Astrocyte of the spinal cord (primary cell): ENCODE results near the gene ZFHX3.
"Not testable (repeated sequence)": the region's sequence is repeated elsewhere in the genome, so short reads cannot be mapped to it uniquely, and the experiment has no call there.

Source experiments
- DNase-seq: peaks from one replicate; pipeline ENCODE4 v3.0.0; 2011; ENCODE audit warnings: low read depth, low spot score
- H3K4me3 ChIP-seq: 2 replicates; pipeline ENCODE4 v1.5.1; 2011; ENCODE audit warnings: low read depth, mild to moderate bottlenecking, low read length, moderate library complexity
- CTCF ChIP-seq: IDR thresholded peaks from 2 replicates; pipeline ENCODE4 v1.5.1; 2012; ENCODE audit warnings: low read depth, mild to moderate bottlenecking, low read length, inconsistent platforms
- in situ Hi-C: cut with HindIII; loops from 2 replicates; pipeline ENCODE4 v1.10.0; 2017; ENCODE audit warnings: low sequenced_read_pairs

The ZFHX3 gene

DNA sequence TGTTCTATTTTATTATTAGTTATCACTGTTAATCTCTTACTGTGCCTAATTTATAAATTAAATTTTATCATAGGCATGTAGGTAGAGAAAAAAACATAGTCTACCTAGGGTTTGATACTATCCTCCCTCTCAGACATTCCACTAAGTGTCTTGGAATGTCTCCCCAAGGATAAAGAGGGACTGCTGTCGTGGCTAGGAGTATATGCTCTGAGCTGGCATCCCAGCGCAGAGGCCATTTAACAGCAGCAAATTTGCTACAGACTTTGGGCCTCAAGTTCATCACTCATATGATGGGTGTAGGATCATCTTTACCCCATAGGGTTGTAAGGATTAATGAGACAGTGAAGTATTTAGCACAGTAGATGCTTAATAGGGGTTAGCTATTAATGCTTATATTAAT is 56.7 kb downstream of the ZFHX3 start:
- no peak for DNase-seq
- no peak overlapping the region for H3K4me3 ChIP-seq
- TF ChIP-seq CTCF = no peak
- in situ Hi-C loops = no loop called here

GRCh38 chr16:72990571-72990970 is 57.4 kb downstream of the ZFHX3 start:
- in situ Hi-C loops = no loop called here
- no peak for DNase-seq
- no peak overlapping the region for H3K4me3 ChIP-seq
- no peak for TF ChIP-seq CTCF

GRCh38 chr16:72989579-72990551 is 58.1 kb downstream of the ZFHX3 start:
- H3K4me3 ChIP-seq = peak overlapping the region; percentile 28
- DNase-seq = peak; percentile 96
- no peak for TF ChIP-seq CTCF
- in situ Hi-C loops = no loop called here

DNA sequence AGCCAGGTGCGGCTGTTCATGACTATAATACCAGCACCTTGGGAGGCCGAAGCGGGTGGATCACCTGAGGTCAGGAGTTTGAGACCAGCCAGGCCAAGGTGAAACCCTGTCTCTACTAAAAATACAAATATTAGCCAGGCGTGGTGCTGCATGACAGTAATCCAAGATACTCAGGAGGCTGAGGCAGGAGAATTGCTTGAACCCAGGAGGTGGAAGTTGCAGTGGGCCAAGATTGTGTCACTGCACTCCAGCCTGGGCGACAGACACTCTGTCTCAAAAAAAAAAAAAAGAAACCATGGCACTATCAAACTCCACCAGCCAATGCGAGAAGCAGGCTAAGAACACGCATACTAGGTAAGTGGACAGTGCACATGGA is 58.7 kb downstream of the ZFHX3 start:
- H3K4me3 ChIP-seq, in situ Hi-C loops, DNase-seq: not testable (repeated sequence)

DNA sequence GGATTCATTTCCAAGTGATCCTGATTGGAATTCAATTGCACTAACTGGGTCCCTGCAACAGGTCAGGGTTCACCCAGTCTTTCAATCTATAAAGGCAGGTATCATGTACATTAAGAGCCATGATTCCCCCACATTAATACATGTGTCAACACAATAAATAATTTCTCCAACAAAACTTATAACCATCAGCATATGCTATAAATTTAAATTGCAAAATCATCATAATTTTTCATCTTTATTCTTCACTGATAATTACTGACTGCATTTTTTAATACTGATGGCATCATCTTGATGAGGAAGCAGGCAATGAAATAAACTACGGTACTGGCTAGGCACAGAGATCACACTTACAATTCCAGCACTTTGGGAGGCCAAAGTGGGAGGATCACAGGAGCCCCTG is 59.4 kb downstream of the ZFHX3 start:
- DNase-seq = no peak
- no peak overlapping the region for H3K4me3 ChIP-seq
- in situ Hi-C loops = no loop called here
- no peak for TF ChIP-seq CTCF

- H3K4me3 ChIP-seq = no peak overlapping the region
- in situ Hi-C loops = no loop called here
- no peak for TF ChIP-seq CTCF
- no peak for DNase-seq
These were observed 60.4 kb downstream of the ZFHX3 start for GRCh38 chr16:72987480-72987901.

GRCh38 chr16:72985995-72986394 is 61.9 kb downstream of the ZFHX3 start:
- in situ Hi-C loops = no loop called here
- H3K4me3 ChIP-seq = no peak overlapping the region
- peak; percentile 29 for DNase-seq
- no peak for TF ChIP-seq CTCF
